Mucosa of descending colon (tissue), 3 donors: ENCODE data around the gene SDR42E1. TPM values are rescaled to one million over a fixed set of nuclear protein-coding genes. Genes with fewer than 3 reads are reported as not detected.

Source experiments
- ATAC-seq: fragments of 200-7000 bp; cut with Tn5 transposase; one replicate; pipeline ENCODE4 v1.9.1; 2020; ENCODE audit warnings: mild to moderate bottlenecking, moderate library complexity
- DNase-seq, 3 donors: peaks; one replicate each; pipeline ENCODE4 v3.0.0-alpha.2; 2020
- H3K36me3 ChIP-seq: fragments of 200-600 bp; one replicate; pipeline ENCODE4 v1.8.0; 2021; ENCODE audit warnings: low read depth, mild to moderate bottlenecking
- H3K4me1 ChIP-seq: fragments of 200-600 bp; one replicate; pipeline ENCODE4 v1.8.0; 2021; ENCODE audit warnings: low read depth, mild to moderate bottlenecking
- H3K4me3 ChIP-seq: fragments of 200-600 bp; one replicate; pipeline ENCODE4 v1.8.0; 2021; ENCODE audit warnings: mild to moderate bottlenecking
- H3K9me3 ChIP-seq: fragments of 200-600 bp; one replicate; pipeline ENCODE4 v1.8.0; 2021; ENCODE audit warnings: mild to moderate bottlenecking
- intact Hi-C, 2 donors: fragments of 100-400 bp; cut with DNase I in 1 of 2; cut with micrococcal nuclease in 1 of 2; formaldehyde crosslinking; loops; one replicate each; pipeline versions ENCODE4 v1.11.0 to v1.11.1; 2022; cut with DNase I, micrococcal nuclease
- total RNA-seq, 3 donors: library from RNA; stranded (reverse); fragmentation: NEBNext Ultra II Directional in 2 of 3; extraction: Animal tissue kit (Norgen Biotek cat#: 25700) in 2 of 3; gene quantifications; one replicate each; pipeline versions ENCODE4 v1.2.1 to v1.2.4, GENCODE V29; 2021 to 2023
- TF ChIP-seq, protein P1 (sequence below): fragments of 200-600 bp; IDR thresholded peaks from one replicate; pipeline ENCODE4 v1.8.0; 2022; ENCODE audit warnings: antibody characterized with exemption, mild to moderate bottlenecking
- donor health status: DM: no; HTN: no; CAD: no; lungs with moderate emphysema.
- donor health status: DM: no; HTN: no; CAD: no.
- donor health status: DM: no; HTN: yes; CAD: no.

SDR42E1 gene
- total RNA-seq, 3 donors from 2014 or later = 5.9 to 14.0 (median 6.7) TPM

DNA sequence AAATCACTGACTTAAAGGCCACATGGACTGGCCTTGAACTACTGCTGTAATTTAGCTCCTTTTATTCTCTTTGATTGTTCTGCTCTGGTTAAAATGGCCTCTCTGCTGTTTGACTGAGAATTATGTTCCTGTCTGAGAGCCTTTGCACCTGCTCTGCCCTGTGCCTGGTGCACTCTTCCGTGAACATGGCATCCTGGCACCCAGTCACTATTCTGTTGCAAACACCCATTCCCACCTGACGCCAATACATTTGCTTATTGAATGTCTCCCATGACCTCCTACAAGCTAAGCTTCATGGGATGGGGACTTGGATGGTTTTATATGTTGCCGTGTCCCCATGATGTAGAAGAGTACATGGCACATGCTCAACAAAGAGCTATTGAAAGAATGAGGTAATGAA lies 43.8 kb upstream of the SDR42E1 start:
- Histone ChIP-seq H3K9me3 (no peaks in the 10 kb centered on the region), H3K4me3 (no peak overlapping the region), H3K4me1 (peaks cover 22% of the 10 kb centered on the region), H3K36me3 (no peaks in the 10 kb centered on the region)
- intact Hi-C loops = no loop called here
- TF ChIP-seq, protein P1, sequence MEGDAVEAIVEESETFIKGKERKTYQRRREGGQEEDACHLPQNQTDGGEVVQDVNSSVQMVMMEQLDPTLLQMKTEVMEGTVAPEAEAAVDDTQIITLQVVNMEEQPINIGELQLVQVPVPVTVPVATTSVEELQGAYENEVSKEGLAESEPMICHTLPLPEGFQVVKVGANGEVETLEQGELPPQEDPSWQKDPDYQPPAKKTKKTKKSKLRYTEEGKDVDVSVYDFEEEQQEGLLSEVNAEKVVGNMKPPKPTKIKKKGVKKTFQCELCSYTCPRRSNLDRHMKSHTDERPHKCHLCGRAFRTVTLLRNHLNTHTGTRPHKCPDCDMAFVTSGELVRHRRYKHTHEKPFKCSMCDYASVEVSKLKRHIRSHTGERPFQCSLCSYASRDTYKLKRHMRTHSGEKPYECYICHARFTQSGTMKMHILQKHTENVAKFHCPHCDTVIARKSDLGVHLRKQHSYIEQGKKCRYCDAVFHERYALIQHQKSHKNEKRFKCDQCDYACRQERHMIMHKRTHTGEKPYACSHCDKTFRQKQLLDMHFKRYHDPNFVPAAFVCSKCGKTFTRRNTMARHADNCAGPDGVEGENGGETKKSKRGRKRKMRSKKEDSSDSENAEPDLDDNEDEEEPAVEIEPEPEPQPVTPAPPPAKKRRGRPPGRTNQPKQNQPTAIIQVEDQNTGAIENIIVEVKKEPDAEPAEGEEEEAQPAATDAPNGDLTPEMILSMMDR = no peak
- DNase-seq (no peak), ATAC-seq (no peak)

DNA sequence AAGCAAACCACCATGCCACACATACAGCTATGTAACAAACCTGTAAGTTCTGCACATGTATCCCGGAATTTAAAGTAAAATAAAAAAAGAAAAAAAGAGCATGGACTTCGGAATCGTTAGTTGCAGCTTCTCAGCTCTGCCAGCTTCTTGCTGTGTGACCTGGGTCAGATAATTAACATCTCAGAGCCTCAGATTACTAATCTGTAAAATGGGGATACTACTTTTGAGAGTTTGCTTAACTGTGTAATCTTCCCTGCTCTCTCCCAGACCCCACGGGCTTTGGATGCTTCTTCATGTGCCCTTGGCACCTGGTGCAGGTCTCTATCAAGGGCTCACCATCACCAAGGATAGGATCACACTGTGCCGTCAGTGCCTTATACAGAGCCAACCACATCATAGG lies 40.4 kb upstream of the SDR42E1 start:
- DNase-seq = no peak
- no peak overlapping the region for H3K4me3 ChIP-seq
- ATAC-seq = no peak
- TF ChIP-seq, protein P1 = no peak
- H3K9me3 ChIP-seq = no peaks in the 10 kb centered on the region
- peaks cover 21% of the 10 kb centered on the region for H3K4me1 ChIP-seq
- no peaks in the 10 kb centered on the region for H3K36me3 ChIP-seq
- intact Hi-C loops = no loop called here

DNA sequence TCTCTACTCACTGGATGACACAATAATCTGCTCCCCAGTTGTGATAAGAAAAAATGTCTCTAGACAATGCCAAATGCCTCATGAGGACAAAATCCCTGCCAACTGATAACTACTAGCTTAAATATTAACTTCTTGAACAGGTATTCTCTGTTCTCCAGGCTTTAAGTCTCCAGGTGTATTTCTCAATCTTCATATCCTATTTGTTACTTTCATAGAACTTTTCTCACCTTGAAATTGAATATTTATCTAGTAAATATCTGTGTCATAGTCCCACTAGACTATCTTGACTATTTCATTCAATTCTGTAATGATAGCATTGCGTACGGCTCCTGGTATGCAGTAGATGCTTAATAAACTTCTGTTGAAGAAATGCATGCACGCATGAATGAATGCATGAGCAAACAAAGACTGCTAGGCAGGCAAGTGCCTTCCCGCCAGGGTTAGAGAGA lies 39.7 kb upstream of the SDR42E1 start:
- Histone ChIP-seq H3K36me3 (no peaks in the 10 kb centered on the region), H3K4me3 (no peak overlapping the region), H3K4me1 (peaks cover 21% of the 10 kb centered on the region), H3K9me3 (no peaks in the 10 kb centered on the region)
- intact Hi-C loops = no loop called here
- TF ChIP-seq, protein P1 = no peak
- peak; percentile 84 for ATAC-seq
- no peak for DNase-seq

DNA sequence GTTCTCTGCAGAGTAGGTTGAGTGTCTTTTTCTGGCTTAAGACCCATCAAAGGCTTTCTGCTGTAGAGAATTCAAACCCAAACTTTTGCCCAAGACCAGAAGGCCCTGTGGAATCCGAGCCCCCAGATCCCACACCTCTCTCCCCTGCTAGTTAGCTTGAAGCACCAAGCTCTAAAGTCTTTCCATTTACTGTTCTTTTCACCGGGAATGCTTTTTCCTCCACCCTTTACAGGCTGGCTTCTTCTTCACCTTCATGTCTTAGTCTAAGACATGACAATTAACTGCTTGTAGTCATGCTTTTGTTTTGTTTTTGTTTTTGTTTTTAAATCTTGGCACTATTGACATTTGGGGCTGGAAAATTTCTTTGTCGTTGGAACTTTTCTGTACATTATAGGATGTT lies 39.2 kb upstream of the SDR42E1 start:
- Histone ChIP-seq H3K9me3 (no peaks in the 10 kb centered on the region), H3K4me3 (no peak overlapping the region), H3K36me3 (no peaks in the 10 kb centered on the region), H3K4me1 (peaks cover 19% of the 10 kb centered on the region)
- peak; percentile 18 for ATAC-seq
- intact Hi-C loops = no loop called here
- no peak for DNase-seq
- TF ChIP-seq, protein P1 = no peak

DNA sequence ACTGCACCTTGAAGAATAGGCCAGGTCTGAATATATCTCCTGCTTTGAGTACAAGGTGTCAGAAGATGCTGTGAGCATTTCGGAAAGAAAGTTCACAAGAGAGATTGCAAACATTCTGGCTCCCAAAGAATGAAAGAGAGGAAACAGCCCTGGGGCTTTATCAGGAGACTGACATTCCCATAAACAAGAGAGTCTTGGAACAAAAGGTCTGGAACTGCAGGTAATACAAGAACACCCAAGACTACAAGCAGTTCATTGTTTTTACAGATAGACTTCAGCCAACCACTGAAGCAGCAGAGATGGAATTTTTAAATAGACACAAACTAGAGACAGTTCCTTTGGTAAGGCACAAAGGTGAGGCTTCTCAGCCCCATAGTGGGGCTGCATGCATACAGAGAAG lies 38.2 kb upstream of the SDR42E1 start:
- ATAC-seq (no peak), DNase-seq (no peak)
- no peaks in the 10 kb centered on the region for H3K36me3 ChIP-seq
- peaks cover 19% of the 10 kb centered on the region for H3K4me1 ChIP-seq
- no peaks in the 10 kb centered on the region for H3K9me3 ChIP-seq
- intact Hi-C loops = no loop called here
- H3K4me3 ChIP-seq = no peak overlapping the region
- TF ChIP-seq, protein P1 = no peak

DNA sequence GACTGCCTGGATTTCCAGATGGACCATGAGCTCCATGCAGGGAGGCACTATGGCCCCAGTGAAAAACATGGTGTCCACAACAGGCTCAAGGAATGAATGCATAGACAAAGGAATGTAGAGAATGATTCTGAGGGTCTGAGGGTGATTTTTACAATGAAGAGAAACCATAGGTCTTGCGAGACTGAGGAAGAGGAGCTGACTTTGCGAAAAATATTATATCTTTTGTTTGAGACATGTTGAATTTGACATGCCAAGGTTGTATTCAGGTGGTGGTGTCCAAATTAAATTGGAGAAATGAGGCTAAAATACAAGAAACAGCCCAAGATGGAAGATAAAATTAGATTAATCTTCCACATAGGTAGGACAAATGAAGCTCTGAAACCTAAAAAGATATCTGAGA lies 36.5 kb upstream of the SDR42E1 start:
- Histone ChIP-seq H3K4me1 (peaks cover 19% of the 10 kb centered on the region), H3K9me3 (no peaks in the 10 kb centered on the region), H3K36me3 (no peaks in the 10 kb centered on the region), H3K4me3 (no peak overlapping the region)
- TF ChIP-seq, protein P1 = no peak
- intact Hi-C loops = no loop called here
- DNase-seq (no peak), ATAC-seq (no peak)
